Measurements from ENCODE around the gene USP30.

USP30 gene

DNA sequence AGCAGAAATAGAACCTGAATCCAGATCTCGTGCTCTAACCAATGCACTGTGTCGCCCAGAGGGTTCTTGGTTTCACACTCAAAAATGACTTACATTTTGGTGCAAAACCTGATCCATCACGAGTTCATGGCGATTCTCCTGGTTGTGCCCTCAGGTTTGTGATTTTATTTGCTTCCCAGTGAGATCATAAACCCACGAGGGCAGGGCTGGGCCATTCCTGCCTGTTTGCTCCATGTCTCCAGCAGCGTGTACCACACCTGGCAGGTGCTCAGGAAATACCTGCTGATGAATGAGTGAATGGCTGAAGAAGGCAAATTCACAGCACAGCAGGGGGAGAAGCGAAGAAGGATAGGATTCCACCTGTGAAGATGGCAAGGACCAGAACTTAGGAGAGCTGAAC is 73.4 kb downstream of the USP30 start:
- no peaks in the 10 kb centered on the region for H3K36me3 ChIP-seq (ENCODE audit: control insufficient read depth, insufficient read depth, low read length)
- no peak for DNase-seq (ENCODE audit: extremely low read depth, insufficient read length)
- H3K27me3 ChIP-seq (replicated peaks; ENCODE audit: control insufficient read depth, insufficient read depth, low read length): no peaks in the 10 kb centered on the region
- TF ChIP-seq, protein P1, sequence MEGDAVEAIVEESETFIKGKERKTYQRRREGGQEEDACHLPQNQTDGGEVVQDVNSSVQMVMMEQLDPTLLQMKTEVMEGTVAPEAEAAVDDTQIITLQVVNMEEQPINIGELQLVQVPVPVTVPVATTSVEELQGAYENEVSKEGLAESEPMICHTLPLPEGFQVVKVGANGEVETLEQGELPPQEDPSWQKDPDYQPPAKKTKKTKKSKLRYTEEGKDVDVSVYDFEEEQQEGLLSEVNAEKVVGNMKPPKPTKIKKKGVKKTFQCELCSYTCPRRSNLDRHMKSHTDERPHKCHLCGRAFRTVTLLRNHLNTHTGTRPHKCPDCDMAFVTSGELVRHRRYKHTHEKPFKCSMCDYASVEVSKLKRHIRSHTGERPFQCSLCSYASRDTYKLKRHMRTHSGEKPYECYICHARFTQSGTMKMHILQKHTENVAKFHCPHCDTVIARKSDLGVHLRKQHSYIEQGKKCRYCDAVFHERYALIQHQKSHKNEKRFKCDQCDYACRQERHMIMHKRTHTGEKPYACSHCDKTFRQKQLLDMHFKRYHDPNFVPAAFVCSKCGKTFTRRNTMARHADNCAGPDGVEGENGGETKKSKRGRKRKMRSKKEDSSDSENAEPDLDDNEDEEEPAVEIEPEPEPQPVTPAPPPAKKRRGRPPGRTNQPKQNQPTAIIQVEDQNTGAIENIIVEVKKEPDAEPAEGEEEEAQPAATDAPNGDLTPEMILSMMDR (IDR thresholded peaks at IDR 0.05; ENCODE audit: insufficient read depth, low read length, poor library complexity, severe bottlenecking): no peak
- H3K4me3 ChIP-seq (replicated peaks; ENCODE audit: low read depth, low read length): no peak overlapping the region

DNA sequence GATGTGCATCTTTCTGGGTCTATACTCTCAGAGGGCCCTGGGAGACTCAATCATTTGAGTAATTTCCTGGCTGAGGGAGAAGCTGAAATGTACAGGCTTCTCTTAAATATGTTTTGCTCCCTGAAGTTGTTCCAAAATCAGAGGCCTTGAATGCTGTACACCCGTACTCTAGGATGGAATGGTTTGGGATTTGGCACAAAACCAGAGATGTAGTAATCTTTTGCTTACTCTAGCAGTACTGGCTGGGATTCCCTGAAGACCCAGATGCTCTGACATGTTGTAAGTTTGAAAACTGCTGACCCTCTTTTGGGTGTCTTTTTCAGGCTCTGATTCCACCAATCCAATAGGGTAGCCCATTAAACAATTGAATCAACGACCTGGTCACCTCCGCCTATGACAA is 74.4 kb downstream of the USP30 start:
- DNase-seq (ENCODE audit: extremely low read depth, insufficient read length): no peak
- no peaks in the 10 kb centered on the region for H3K36me3 ChIP-seq (ENCODE audit: control insufficient read depth, insufficient read depth, low read length)
- TF ChIP-seq, protein P1 (IDR thresholded peaks at IDR 0.05; ENCODE audit: insufficient read depth, low read length, poor library complexity, severe bottlenecking): no peak
- no peaks in the 10 kb centered on the region; the same call in 1 of the 2 replicates for H3K27me3 ChIP-seq (replicated peaks; ENCODE audit: control insufficient read depth, insufficient read depth, low read length)
- H3K4me3 ChIP-seq (replicated peaks; ENCODE audit: low read depth, low read length): no peak overlapping the region

DNA sequence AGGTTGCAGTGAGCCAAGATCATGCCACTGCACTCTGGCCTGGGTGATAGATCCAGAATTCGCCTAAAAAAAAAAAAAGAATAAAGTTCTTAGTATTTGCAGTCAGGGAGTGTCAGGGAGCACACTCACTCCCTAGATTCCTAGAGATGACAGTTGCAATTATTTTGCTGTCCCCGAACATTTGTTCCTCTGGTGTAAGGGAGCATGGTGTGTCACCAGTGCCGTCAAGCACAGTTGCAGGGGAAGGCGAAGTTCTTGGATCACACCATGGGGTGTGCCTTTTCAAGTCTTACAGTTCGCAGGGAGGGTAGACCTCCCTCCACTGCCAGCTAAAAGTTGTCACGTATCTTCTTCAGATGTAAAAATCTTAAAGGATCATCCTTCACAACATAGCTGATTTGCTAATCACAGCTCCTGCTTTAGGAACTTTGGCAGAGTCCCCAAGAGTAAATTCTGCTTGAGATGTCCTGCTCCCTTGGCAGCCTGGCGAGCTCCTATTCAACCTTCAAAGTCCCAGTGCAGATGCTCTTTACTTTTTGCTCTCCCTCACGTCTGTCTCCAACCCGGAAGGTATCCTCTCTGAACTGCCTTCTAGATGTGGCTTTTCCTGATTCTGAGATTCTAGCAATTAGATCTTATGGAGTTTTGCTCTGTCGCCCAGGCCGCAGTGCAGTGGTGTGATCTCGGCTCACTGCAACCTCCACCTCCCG is 75.3 kb downstream of the USP30 start:
- TF ChIP-seq, protein P1 (IDR thresholded peaks at IDR 0.05; ENCODE audit: insufficient read depth, low read length, poor library complexity, severe bottlenecking): no peak
- no peaks in the 10 kb centered on the region for H3K36me3 ChIP-seq (ENCODE audit: control insufficient read depth, insufficient read depth, low read length)
- no peak overlapping the region for H3K4me3 ChIP-seq (replicated peaks; ENCODE audit: low read depth, low read length)
- no peak for DNase-seq (ENCODE audit: extremely low read depth, insufficient read length)
- no peaks in the 10 kb centered on the region; the same call in 1 of the 2 replicates for H3K27me3 ChIP-seq (replicated peaks; ENCODE audit: control insufficient read depth, insufficient read depth, low read length)

DNA sequence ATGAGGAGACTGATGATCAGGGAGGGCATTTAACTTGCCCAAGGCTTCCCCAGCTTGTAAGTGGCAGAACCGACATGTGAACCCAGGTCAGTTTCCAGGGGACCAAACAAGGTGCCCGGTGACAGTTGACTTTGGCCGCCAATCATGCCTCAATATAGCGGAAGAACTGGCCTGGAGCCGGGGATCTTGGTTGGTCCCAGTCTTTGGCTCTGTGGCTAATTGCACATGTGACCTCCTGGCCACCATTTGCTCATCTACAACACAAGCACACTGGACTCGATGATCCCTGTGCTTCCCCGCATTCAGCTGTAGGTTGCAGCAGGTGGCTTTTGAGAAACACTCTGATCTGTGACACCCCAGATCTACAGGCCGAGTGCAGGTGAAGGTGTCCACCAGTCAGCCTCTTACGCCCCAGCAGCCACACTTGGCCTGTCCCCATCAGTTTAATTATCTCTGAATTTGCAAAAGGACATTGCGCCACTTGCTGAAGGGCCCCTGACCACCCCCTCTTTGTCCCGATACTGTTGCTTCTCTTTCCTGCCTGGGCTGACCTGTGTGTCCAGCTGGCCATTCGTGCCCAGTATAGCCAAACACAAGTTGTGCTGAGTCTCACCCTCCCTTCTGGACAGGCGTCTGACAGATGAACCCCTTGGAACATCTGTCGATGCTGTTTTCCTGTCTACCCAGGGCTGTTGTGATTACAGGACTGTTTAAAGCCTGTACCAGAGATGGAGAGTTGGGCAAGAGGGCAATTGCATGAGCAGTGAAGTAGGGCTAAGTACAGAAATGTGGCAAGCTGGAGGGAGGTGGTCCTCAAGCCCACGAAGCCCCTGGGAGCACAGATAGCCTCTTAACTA is 78.1 kb downstream of the USP30 start:
- no peak for DNase-seq (ENCODE audit: extremely low read depth, insufficient read length)
- no peak overlapping the region for H3K4me3 ChIP-seq (replicated peaks; ENCODE audit: low read depth, low read length)
- no peaks in the 10 kb centered on the region for H3K36me3 ChIP-seq (ENCODE audit: control insufficient read depth, insufficient read depth, low read length)
- H3K27me3 ChIP-seq (replicated peaks; ENCODE audit: control insufficient read depth, insufficient read depth, low read length): no peaks in the 10 kb centered on the region; the same call in none of the 2 replicates
- TF ChIP-seq, protein P1 (IDR thresholded peaks at IDR 0.05; ENCODE audit: insufficient read depth, low read length, poor library complexity, severe bottlenecking): no peak

DNA sequence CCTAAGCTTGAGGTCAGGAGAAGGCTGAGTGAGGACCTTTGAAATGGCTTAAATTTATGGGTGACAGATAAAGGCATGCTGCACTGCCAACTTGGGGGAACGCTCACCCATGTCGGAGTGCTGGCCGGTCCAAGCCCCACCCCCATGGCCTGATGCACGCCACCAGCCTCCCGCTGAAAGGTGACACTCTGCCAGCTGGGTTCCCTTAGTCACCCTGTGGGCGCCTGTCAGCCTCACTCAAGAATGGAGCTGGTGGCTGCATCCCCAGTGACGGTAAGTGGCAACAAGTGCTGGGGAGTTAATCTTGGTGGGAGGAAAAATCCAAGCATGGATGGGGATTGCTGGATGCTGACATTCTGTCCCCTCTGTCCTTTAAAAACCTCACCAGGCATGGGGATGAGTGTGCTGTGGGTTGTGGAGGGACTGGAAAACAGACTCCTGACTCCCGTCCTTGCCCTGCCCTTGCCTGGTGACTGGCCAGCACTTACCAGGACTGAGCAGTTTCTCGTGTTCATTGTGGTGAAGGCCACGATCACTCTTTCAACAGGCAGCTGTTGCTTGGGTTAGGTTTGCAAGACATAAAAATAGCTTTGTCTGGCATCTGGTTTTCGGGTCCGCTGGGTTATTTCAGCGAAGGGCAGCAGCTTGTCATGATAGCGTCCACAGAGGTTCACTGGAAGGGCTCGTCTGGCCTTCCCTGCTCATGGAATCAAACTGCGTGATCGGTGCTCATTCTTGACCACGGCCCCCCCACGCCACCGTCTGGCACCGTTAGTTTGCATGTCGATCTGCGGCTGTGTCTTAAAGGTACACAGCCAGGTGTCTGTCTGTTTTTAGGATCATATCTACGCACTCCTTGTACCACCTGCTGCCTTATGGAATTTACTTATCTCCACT is 79.0 kb downstream of the USP30 start:
- Histone ChIP-seq H3K27me3 (replicated peaks; ENCODE audit: control insufficient read depth, insufficient read depth, low read length) (no peaks in the 10 kb centered on the region; the same call in none of the 2 replicates), H3K36me3 (ENCODE audit: control insufficient read depth, insufficient read depth, low read length) (no peaks in the 10 kb centered on the region), H3K4me3 (replicated peaks; ENCODE audit: low read depth, low read length) (no peak overlapping the region)
- DNase-seq (ENCODE audit: extremely low read depth, insufficient read length): no peak
- TF ChIP-seq, protein P1 (IDR thresholded peaks at IDR 0.05; ENCODE audit: insufficient read depth, low read length, poor library complexity, severe bottlenecking): no peak
